AG09319 (cell line): Measurements from ENCODE around the gene NCKAP5.
"Not testable (repeated sequence)": the region's sequence is repeated elsewhere in the genome, so short reads cannot be mapped to it uniquely, and the experiment has no call there.

Source experiments
- DNase-seq: peaks from one replicate; pipeline ENCODE4 v3.0.0-alpha.2; 2010; ENCODE audit warnings: low read depth; ENCODE audit errors: extremely low read depth
- CTCF ChIP-seq: IDR thresholded peaks from 2 replicates; pipeline ENCODE4 v1.5.1; 2011; ENCODE audit warnings: low read depth, mild to moderate bottlenecking, inconsistent platforms, low read length, moderate library complexity

The NCKAP5 gene

DNA sequence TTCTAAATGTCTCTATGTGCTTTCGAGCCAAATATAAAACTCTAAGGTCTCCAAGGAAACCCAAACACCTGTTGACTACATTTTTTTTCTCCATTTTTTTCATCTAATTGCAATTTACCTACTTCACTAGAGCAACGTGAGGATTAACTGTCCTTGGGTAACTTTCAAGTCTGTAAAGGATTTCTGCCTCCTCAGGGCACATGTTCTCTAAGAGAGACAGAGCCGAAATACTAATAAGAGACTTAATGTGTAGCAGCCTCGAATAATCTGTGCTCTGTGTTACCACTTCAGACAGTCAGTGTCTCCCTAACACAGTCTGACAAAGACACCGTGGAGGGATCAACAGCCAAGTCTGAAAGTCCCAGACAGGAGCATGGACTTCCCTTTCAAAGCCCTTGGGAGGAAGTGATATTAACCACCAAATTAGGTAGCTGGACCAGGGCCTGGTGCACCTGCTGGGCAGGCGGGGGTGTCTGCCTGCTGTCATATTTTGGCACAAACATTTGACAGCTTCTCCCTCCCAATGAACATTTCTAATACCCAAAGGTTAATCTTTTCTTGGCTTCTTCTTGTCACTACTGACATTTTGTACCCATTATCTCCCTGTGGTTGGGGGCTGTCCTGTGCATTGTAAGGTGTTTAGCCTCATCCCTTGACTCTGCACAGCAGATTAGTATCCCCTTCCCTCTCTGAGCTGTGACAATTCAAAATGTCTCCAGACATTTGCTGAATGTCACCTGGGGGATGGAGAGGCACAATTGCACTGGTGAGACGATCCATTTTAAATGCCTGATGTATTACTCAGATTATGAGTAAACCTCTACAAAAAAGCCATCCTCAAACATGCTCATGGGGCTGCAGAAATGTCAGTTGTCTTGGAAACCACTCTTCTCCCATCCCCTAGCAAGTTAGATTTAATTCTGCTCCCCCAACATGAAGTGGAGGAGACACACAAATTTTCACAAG is 852.6 kb downstream of the NCKAP5 start:
- DNase-seq: no peak
- no peak for TF ChIP-seq CTCF

DNA sequence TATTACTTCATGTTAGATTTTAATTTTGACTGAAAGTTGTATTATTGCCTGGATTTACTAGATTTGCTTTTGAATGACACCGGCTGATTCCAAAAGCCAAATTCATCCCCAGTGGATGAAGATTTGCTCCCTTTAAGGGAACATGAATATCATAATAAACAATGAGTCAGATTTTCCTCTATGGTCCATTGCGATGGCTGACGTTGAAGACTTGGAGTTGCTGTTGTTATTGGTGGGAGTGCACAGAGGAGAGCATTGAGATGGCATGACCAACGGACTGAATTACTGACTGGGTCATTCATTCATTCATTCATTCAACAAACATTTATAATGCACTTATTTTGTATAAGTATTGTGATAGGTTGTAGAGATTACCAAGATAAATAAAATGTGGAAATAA is 864.9 kb downstream of the NCKAP5 start:
- no peak for TF ChIP-seq CTCF
- peak; percentile 38 for DNase-seq

GRCh38 chr2:132701810-132702209 is 866.5 kb downstream of the NCKAP5 start:
- no peak for TF ChIP-seq CTCF

GRCh38 chr2:132699802-132700201 is 868.5 kb downstream of the NCKAP5 start:
- not testable (repeated sequence) for DNase-seq

More at GRCh38 chr2:132701810-132702209, 866.5 kb downstream of the NCKAP5 start:
- DNase-seq: no peak

DNA sequence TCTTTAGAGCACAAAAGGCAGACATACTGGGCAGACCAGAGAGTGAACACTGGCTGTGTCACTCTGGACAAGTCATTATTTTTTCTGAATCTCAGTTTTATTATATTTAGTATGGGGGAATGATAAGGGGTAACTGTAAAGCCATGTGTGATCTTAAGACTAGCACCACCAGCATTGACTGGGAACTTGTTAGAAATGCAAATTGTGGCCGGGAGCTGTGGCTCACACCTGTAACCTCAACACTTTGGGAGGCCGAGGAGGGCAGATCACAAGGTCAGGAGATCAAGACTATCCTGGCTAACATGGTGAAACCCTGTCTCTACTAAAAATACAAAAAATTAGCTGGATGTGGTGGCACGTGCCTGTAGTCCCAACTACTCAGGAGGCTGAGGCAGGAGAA is 869.9 kb downstream of the NCKAP5 start:
- DNase-seq: not testable (repeated sequence)

- no peak for TF ChIP-seq CTCF
- DNase-seq: no peak
Observed at GRCh38 chr2:132697556-132698205, 870.6 kb downstream of the NCKAP5 start.

GRCh38 chr2:132692816-132693215 is 875.4 kb downstream of the NCKAP5 start:
- DNase-seq: peak; percentile 27
- no peak for TF ChIP-seq CTCF

- TF ChIP-seq CTCF: no peak
- no peak for DNase-seq
Observed at GRCh38 chr2:132691556-132691955, 876.7 kb downstream of the NCKAP5 start.
